ENCODE data around the gene MAN1B1.
"Not testable (repeated sequence)": the region's sequence is repeated elsewhere in the genome, so short reads cannot be mapped to it uniquely, and the experiment has no call there.

Gene MAN1B1

GRCh38 chr9:137052998-137053943 lies 33.5 kb upstream of the MAN1B1 start:
- no peak for DNase-seq

- DNase-seq: peak; percentile 62
Observed at GRCh38 chr9:137053944-137054931, 32.5 kb upstream of the MAN1B1 start, which contains the start of gene ENTPD2. ENTPD2 (minus strand) TSS chr9:137054061; CDS start chr9:137053997, 64 bp downstream.

DNA sequence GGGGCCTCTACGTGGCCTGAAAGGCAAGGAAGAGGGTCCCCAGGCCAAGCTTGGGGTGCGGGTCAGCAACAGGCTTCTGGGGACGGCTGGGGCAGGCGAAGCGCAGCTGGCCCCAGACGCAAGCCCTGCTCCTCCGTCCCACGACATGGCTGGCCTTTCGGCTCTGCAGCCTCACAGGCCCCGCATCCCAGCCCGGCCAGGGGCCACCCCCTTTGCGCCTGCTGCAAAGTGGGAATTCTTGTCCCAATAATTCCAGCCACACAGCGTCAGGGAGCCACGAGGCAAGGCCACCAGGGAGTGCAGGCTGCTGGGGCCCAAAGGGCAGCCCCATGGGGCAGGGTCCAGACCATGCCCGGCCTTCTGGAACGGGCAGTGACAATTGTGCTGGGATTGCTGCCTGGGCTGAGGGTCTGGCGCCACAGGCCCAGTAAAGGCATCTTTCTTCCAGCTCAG lies 31.8 kb upstream of the MAN1B1 start:
- DNase-seq: no peak

GRCh38 chr9:137055385-137056364 lies 31.1 kb upstream of the MAN1B1 start:
- DNase-seq: no peak

DNA sequence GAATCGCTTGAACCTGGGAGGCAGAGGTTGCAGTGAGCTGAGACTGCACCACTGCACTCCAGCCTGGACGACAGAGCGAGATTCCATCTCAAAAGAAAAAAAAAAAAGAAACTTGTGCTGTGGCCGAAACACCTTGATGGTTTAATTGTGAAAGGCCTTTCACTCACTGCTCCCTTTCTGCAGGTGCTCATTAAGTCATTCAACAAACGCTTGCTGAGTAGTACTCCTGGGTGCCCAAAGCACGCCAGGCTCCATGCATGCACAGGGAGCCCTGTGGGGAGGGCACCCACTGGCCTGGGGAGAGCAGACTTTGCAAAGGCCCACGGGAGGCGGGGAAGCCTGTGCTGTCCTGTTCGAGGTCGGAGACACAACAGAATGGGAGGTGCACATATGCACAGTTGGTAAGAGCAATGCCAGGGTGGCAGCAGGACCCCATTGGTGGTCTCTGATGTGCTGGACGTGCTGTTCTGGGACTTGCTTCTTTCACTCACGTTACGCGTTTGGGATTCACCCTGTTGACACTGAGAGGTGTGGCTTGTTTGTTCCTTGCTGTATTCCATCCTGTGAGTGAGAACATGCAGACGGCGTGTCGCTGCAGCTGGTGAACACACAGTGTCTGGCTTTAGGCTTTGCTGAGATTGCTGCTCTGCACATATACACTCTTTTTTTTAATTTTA lies 29.9 kb upstream of the MAN1B1 start:
- DNase-seq: no peak

GRCh38 chr9:137057545-137057944 lies 29.2 kb upstream of the MAN1B1 start:
- no peak for DNase-seq

GRCh38 chr9:137058521-137059234 lies 28.1 kb upstream of the MAN1B1 start:
- no peak for DNase-seq

- no peak for DNase-seq
Observed at GRCh38 chr9:137062384-137062783, 24.4 kb upstream of the MAN1B1 start.

- DNase-seq: not testable (repeated sequence)
Observed at GRCh38 chr9:137062798-137063197, 24.0 kb upstream of the MAN1B1 start.

GRCh38 chr9:137063311-137064026 lies 23.3 kb upstream of the MAN1B1 start:
- no peak for DNase-seq

DNA sequence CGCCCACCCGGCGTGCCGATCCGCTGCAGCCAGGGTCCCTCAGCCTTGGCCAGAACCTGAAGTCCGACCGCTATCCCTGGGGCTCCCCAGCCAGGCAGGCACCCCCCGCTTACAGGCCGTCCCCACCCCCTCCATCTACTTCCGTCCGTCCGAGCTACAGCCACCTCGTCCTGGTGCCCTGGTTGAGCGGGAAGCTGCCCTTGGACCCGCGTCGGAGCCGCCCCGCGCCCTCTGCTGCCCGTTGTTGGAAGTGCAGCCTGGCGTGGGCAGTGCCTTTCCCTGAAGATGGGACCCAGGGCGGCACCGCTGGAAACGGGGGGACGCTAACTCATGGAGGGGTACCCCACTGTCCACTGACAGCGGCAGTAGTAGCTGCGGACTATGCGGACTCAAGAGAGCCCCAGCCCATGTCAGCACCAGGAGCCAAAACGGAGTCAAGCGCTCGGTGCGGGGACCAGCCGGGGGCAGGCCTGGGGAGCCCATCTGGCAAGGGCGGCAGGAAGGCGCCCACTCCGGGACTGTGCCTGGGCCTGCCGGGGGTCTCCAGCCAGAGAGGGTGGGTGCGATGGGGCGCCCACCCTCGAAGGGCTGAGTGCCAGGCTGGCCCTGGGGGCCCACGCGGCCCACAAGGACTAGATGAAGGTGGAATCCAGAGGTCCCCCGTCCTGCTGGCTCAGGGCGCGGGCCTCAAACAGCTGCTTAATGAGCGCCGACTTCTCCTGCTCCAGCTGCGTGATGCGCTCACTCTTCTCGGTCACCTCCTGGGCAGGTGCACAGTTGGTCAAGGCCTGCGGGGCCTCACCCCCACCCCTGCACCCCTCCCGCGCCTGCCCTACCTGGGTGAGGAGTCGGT lies 22.5 kb upstream of the MAN1B1 start:
- DNase-seq: peak; percentile 73

- DNase-seq: no peak
Observed at GRCh38 chr9:137064880-137065164, 22.0 kb upstream of the MAN1B1 start.

DNA sequence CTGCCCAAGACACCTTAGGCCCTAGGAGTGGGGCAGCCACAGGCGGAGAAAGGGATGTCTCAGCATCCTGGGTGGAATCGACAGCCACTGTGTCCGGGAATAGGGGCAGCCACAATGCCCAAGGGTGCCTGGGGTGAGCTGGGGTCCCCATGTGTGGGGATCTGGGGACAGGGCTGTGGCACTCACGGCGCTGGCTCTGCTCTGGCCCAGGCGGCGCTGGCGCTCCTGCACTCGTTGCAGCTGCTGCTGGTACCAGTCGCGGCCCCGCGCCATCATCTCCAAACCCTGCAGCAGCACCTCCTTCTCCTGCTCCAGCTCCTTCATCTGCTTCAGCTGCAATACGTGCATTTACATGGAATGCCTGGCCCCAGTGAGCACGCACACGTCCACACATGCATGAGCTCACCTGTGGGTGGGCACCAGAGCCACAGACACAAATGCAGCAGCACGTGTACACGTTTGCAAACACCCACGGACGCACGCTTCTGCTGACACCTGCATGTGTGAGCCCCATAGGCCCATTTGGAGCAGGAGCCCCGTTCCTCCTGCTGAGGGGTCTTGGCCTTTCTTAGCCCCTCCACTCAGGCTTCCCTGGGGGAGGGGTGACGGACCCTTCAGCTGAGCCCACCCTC lies 21.3 kb upstream of the MAN1B1 start:
- DNase-seq: no peak

DNA sequence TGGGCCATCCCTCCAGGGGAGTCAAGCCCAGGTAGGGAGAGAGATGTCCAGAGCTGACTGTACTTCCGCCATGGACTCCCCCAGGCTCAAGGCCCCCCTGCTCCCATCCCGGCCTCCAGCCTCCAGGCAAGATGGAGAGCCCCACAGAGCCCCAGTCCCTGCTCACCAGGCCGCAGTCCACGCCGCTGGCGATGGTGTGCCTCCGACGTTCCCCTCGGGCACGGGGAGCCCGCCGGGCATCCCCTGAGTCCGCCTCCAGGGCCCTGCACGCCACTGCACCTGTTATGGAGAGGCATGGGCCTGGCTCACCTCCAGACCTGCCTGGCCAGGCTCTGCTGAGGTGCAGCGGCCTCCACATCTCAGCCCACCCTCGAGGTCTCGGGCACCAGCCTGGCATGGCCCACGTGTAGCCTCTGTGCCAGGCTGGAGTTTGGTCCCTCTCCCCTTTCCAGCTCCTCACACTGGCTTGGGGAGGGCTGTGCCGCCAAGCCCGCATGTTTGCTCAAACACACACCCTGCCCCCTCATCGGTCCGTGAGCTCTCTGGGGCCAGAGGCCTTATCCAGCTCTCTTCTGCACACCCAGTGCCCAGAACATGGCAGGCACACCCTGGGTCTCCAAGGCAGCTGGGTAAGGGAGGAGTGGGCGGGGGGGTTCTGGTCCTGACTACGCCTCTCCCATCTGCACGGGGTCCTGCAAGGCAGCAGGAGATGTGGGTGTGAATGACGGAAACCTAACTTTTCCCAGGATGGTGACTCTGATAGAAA lies 20.5 kb upstream of the MAN1B1 start:
- no peak for DNase-seq

GRCh38 chr9:137067860-137068538 lies 18.8 kb upstream of the MAN1B1 start:
- DNase-seq: peak; percentile 86

GRCh38 chr9:137068539-137069507 lies 18.0 kb upstream of the MAN1B1 start:
- no peak for DNase-seq
